ENCODE data around the gene RIOK2.

DNA sequence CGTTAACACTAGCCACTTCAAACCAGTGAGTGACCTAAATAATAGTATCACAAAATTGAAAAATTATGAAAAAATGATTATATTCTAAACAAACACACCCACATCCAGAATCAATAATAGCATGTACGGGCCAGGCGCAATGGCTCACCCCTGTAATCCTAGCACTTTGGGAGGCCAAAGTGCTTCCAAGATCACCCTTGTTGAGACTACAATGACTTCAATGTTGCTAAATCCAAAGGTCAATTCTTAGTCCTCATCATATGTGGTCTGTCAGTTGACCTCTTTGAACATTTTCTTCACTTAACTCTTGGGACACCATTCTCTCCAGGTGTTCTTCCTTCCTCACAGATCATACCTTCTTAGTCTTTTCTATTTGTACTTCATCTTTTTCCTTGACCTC, 11.3 kb downstream of the RIOK2 start:
- no peak for TF ChIP-seq POLR2A (IDR thresholded peaks at IDR 0.05)
- TF ChIP-seq, protein P1, sequence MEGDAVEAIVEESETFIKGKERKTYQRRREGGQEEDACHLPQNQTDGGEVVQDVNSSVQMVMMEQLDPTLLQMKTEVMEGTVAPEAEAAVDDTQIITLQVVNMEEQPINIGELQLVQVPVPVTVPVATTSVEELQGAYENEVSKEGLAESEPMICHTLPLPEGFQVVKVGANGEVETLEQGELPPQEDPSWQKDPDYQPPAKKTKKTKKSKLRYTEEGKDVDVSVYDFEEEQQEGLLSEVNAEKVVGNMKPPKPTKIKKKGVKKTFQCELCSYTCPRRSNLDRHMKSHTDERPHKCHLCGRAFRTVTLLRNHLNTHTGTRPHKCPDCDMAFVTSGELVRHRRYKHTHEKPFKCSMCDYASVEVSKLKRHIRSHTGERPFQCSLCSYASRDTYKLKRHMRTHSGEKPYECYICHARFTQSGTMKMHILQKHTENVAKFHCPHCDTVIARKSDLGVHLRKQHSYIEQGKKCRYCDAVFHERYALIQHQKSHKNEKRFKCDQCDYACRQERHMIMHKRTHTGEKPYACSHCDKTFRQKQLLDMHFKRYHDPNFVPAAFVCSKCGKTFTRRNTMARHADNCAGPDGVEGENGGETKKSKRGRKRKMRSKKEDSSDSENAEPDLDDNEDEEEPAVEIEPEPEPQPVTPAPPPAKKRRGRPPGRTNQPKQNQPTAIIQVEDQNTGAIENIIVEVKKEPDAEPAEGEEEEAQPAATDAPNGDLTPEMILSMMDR (IDR thresholded peaks at IDR 0.05) = no peak

Measured in body of pancreas (tissue), 4 donors.